Activated CD8-positive, alpha-beta T cell treated with anti-CD3 and anti-CD28 coated beads for 36 hours (primary cell): ENCODE data around the gene DND1. TPM values are rescaled to one million over a fixed set of nuclear protein-coding genes. Genes with fewer than 3 reads are reported as not detected.

Experiments
- ATAC-seq: fragments of 200-7000 bp; cut with Tn5 transposase; one replicate; pipeline ENCODE4 v1.10.0; 2021; ENCODE audit warnings: mild to moderate bottlenecking, moderate library complexity
- CTCF ChIA-PET: fragments of 350-600 bp; sonication (Branson Sonifier 250); formaldehyde crosslinking; loops from one replicate; lab custom pipeline; 2021; ENCODE audit warnings: antibody characterized with exemption; lab: Charles Lee
- POLR2A ChIA-PET: fragments of 350-600 bp; sonication (Branson Sonifier 250); formaldehyde crosslinking; loops from one replicate; lab custom pipeline; 2021; ENCODE audit warnings: antibody characterized with exemption; lab: Charles Lee
- DNase-seq: peaks from one replicate; pipeline ENCODE4 v3.0.0-alpha.2; 2020
- H3K27ac Mint-ChIP-seq: one replicate; pipeline ENCODE4 v1.8.0; 2021; ENCODE audit warnings: mild to moderate bottlenecking, mixed read lengths
- H3K27me3 Mint-ChIP-seq: one replicate; pipeline ENCODE4 v1.8.0; 2021; ENCODE audit warnings: mixed read lengths
- H3K36me3 Mint-ChIP-seq: one replicate; pipeline ENCODE4 v1.8.0; 2021; ENCODE audit warnings: low read depth, mixed read lengths
- H3K4me1 Mint-ChIP-seq: one replicate; pipeline ENCODE4 v1.8.0; 2021; ENCODE audit warnings: low read depth, mixed read lengths
- H3K4me3 Mint-ChIP-seq: one replicate; pipeline ENCODE4 v1.8.0; 2021; ENCODE audit warnings: mild to moderate bottlenecking, moderate library complexity, mixed read lengths
- H3K9me3 Mint-ChIP-seq: one replicate; pipeline ENCODE4 v1.8.0; 2021; ENCODE audit warnings: mixed read lengths
- CTCF ChIP-seq: fragments of 200-600 bp; IDR thresholded peaks from one replicate; pipeline ENCODE4 v1.8.0; 2022; ENCODE audit warnings: antibody characterized with exemption, mild to moderate bottlenecking
- intact Hi-C: fragments of 100-400 bp; cut with micrococcal nuclease; formaldehyde crosslinking; loops from one replicate; pipeline ENCODE4 v1.10.0; 2022
- total RNA-seq, 2 experiments: library from RNA; stranded (reverse); gene quantifications; one replicate each; pipeline ENCODE4 v1.2.3, GENCODE V29; 2021

The DND1 gene
- total RNA-seq, 2 experiments from 2014 or later: 2.9 to 3.2 TPM

GRCh38 chr5:140658870-140659269 is 14.5 kb downstream of the DND1 start:
- DNase-seq (no peak), ATAC-seq (no peak)
- TF ChIP-seq CTCF: no peak
- Mint-ChIP-seq H3K27me3 (no peaks in the 10 kb centered on the region), H3K4me3 (no peak overlapping the region), H3K36me3 (peaks cover 59% of the 10 kb centered on the region), H3K9me3 (no peaks in the 10 kb centered on the region), H3K4me1 (peaks cover 4% of the 10 kb centered on the region), H3K27ac (no peak overlapping the region)
- ChIA-PET POLR2A (interaction anchor here (0.5 to 1.0 kb wide), 3 partner anchors 32 to 266 kb away, joined by 3 read pairs; partner anchors contain the start of genes HARS1 and HARS2), CTCF (interaction anchor here (0.7 kb wide), 1 partner anchor 12 kb away, joined by 3 read pairs; the partner anchor contains the start of genes IK and NDUFA2)
- intact Hi-C loops: no loop called here

- peaks cover 51% of the 10 kb centered on the region for H3K36me3 Mint-ChIP-seq
- TF ChIP-seq CTCF: no peak
These were observed 26.3 kb downstream of the DND1 start for GRCh38 chr5:140647042-140647419.

GRCh38 chr5:140642718-140643117 is 30.7 kb downstream of the DND1 start:
- ChIA-PET CTCF (interaction anchor here (0.9 to 1.6 kb wide), 4 partner anchors 20 to 279 kb away, joined by 3 to 4 read pairs (median 3); partner anchors contain the start of gene WDR55), POLR2A (interaction anchor here (0.9 to 2.1 kb wide), 4 partner anchors 26 to 297 kb away, joined by 3 to 10 read pairs (median 5); partner anchors contain the start of genes EIF4EBP3 and HBEGF)
- no peak for TF ChIP-seq CTCF
- H3K9me3 Mint-ChIP-seq: no peaks in the 10 kb centered on the region
- H3K36me3 Mint-ChIP-seq: peaks cover 41% of the 10 kb centered on the region
- no peak for ATAC-seq
- no peaks in the 10 kb centered on the region for H3K27me3 Mint-ChIP-seq
- no peak overlapping the region for H3K4me3 Mint-ChIP-seq
- H3K27ac Mint-ChIP-seq: peak overlapping the region; percentile 5
- intact Hi-C loops: no loop called here
- peaks cover 50% of the 10 kb centered on the region for H3K4me1 Mint-ChIP-seq
- no peak for DNase-seq

More at GRCh38 chr5:140647042-140647419, 26.3 kb downstream of the DND1 start:
- Mint-ChIP-seq H3K4me1 (peaks cover 35% of the 10 kb centered on the region), H3K27me3 (no peaks in the 10 kb centered on the region), H3K4me3 (peak overlapping the region; percentile 95), H3K9me3 (no peaks in the 10 kb centered on the region), H3K27ac (peak overlapping the region; percentile 99)
- DNase-seq (no peak), ATAC-seq (no peak)
- POLR2A ChIA-PET: interaction anchor here (0.8 to 4.2 kb wide), 20 partner anchors 8 to 259 kb away, joined by 3 to 37 read pairs (median 6); partner anchors contain the start of genes APBB3, DND1, EIF4EBP3 and HARS1
- CTCF ChIA-PET: interaction anchor here (0.9 to 2.3 kb wide), 10 partner anchors 8 to 503 kb away, joined by 3 to 10 read pairs (median 4); partner anchors contain the start of genes CD14, EIF4EBP3, HARS1 and HARS2
- intact Hi-C loops: loop anchor here (5.0 kb wide), 1 partner anchor 45 kb away; the partner anchor contains the start of genes HARS1 and HARS2

- Mint-ChIP-seq H3K4me1 (peaks cover 50% of the 10 kb centered on the region), H3K9me3 (no peaks in the 10 kb centered on the region), H3K36me3 (peaks cover 35% of the 10 kb centered on the region), H3K27ac (peak overlapping the region; percentile 25), H3K4me3 (no peak overlapping the region), H3K27me3 (no peaks in the 10 kb centered on the region)
- no peak for ATAC-seq
- no peak for DNase-seq
- CTCF ChIA-PET: interaction anchor here (1.6 kb wide), 1 partner anchor 21 kb away, joined by 4 read pairs; no protein-coding TSS in a partner anchor
- TF ChIP-seq CTCF: no peak
- POLR2A ChIA-PET: interaction anchor here (0.9 to 2.1 kb wide), 4 partner anchors 27 to 296 kb away, joined by 3 to 10 read pairs (median 5); partner anchors contain the start of genes EIF4EBP3 and HBEGF
- intact Hi-C loops: no loop called here
These were observed 31.7 kb downstream of the DND1 start for GRCh38 chr5:140641716-140642115.
